Activated T-helper 2 cell treated with anti-CD3 and anti-CD28 coated beads, Interferon-gamma antibody, Interleukin-2, Interleukin-4, amounts not matched to agents 10 μg/mL and 5 μg/mL and 100 μg/mL, durations not matched to agents 14 hours and 24 hours and 36 hours (primary cell): Measurements from ENCODE around the gene ARHGAP27. TPM values are rescaled to one million over a fixed set of nuclear protein-coding genes. Genes with fewer than 3 reads are reported as not detected.
"Not testable (repeated sequence)": the region's sequence is repeated elsewhere in the genome, so short reads cannot be mapped to it uniquely, and the experiment has no call there.

ENCODE experiments used
- DNase-seq: peaks from one replicate; pipeline ENCODE4 v3.0.0; 2021; ENCODE audit warnings: low spot score
- H3K27ac Mint-ChIP-seq: one replicate; pipeline ENCODE4 v1.8.0; 2021; ENCODE audit warnings: mixed read lengths
- H3K27me3 Mint-ChIP-seq: one replicate; pipeline ENCODE4 v1.8.0; 2021; ENCODE audit warnings: low read depth, mixed read lengths
- H3K36me3 Mint-ChIP-seq: one replicate; pipeline ENCODE4 v1.8.0; 2021; ENCODE audit warnings: low read depth, mixed read lengths
- H3K4me1 Mint-ChIP-seq: one replicate; pipeline ENCODE4 v1.8.0; 2021; ENCODE audit warnings: low read depth, mixed read lengths
- H3K4me3 Mint-ChIP-seq: one replicate; pipeline ENCODE4 v1.8.0; 2021; ENCODE audit warnings: low read depth, mild to moderate bottlenecking, moderate library complexity, mixed read lengths
- H3K9me3 Mint-ChIP-seq: one replicate; pipeline ENCODE4 v1.8.0; 2021; ENCODE audit warnings: mixed read lengths
- intact Hi-C: fragments of 100-400 bp; cut with micrococcal nuclease; formaldehyde crosslinking; loops from one replicate; pipeline ENCODE4 v1.15.1; 2023
- total RNA-seq: library from RNA; stranded (reverse); gene quantifications from 2 replicates; pipeline ENCODE4 v1.2.3, GENCODE V29; 2022

The ARHGAP27 gene, protein sequence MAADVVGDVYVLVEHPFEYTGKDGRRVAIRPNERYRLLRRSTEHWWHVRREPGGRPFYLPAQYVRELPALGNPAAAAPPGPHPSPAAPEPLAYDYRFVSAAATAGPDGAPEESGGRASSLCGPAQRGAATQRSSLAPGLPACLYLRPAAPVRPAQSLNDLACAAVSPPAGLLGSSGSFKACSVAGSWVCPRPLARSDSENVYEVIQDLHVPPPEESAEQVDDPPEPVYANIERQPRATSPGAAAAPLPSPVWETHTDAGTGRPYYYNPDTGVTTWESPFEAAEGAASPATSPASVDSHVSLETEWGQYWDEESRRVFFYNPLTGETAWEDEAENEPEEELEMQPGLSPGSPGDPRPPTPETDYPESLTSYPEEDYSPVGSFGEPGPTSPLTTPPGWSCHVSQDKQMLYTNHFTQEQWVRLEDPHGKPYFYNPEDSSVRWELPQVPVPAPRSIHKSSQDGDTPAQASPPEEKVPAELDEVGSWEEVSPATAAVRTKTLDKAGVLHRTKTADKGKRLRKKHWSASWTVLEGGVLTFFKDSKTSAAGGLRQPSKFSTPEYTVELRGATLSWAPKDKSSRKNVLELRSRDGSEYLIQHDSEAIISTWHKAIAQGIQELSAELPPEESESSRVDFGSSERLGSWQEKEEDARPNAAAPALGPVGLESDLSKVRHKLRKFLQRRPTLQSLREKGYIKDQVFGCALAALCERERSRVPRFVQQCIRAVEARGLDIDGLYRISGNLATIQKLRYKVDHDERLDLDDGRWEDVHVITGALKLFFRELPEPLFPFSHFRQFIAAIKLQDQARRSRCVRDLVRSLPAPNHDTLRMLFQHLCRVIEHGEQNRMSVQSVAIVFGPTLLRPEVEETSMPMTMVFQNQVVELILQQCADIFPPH
- total RNA-seq, result 50.7 and 58.0 TPM in 2 replicates

DNA sequence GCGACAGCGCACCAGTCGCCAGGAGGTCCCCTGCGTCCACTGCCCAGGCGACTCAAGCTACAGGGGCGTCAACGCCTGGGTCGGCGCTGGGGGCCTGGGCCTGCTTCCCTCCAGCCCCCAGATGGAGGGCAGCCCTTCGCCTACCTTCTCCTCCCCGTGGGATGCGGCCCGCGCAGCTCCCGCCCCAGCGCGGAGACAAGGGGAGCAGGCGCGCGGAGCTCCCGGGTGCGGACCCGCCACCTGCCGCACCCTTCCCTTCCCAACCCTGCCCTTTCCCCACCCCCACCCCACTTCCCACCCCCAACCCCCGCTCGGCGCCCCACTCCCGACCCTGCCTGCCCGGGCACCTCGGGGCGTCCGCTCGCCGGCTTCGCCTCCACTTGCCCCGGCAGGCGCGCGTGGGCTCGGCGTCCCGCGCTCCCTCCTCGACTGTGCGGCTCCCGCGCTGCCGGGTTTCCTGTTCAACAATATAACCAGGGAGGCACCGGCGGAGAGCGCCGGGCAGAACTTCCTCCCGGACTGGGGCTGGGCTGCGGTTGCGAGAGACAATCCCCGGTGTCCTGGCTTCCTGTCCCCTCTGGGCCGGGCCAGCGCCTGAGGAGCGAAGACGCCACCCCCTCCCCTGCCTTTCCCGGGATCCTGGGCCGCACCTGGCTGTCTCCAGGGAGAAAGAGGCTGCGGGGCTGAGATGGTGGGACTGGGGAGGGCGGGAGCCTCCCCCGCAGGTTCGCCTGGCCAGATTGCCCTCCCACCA, at the start of gene ARHGAP27:
Gene ARHGAP27, minus strand, starts transcription at position 466 of the 754 bp plus-strand sequence. CDS start 2,591 bp downstream, outside the sequence.
- no peak for DNase-seq
- peaks cover 22% of the 10 kb centered on the region for H3K4me1 Mint-ChIP-seq
- intact Hi-C loops, result no loop called here
- no peaks in the 10 kb centered on the region for H3K36me3 Mint-ChIP-seq
- H3K27ac Mint-ChIP-seq, result no peak within 1 kb of the TSS
- no peaks in the 10 kb centered on the region for H3K27me3 Mint-ChIP-seq
- H3K9me3 Mint-ChIP-seq, result no peaks in the 10 kb centered on the region
- H3K4me3 Mint-ChIP-seq, result peak within 1 kb of the TSS; percentile 77

DNA sequence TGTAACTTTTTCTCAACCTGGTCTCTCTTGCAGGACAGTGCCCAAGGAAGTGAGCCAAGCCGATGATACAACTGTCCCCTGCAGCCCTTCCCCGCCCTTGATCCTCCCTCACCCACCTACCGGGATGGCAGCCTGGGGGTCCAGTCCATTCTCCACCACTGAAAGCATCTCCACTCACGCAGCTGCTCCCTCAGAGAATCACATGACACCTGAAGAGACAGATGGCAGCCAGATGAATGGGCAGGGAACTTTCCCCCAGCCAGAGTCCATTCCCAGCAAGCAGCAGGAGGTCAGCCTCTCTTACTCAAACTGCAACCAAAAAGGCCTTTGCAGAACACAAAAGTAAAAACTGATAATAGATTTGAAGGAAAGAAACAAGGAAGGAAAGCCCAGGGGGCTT, 49.6 kb upstream of the ARHGAP27 start:
- H3K27me3 Mint-ChIP-seq, H3K4me1 Mint-ChIP-seq, intact Hi-C loops, H3K27ac Mint-ChIP-seq, H3K9me3 Mint-ChIP-seq, H3K4me3 Mint-ChIP-seq, DNase-seq: not testable (repeated sequence)
- peaks cover 13% of the 10 kb centered on the region for H3K36me3 Mint-ChIP-seq

DNA sequence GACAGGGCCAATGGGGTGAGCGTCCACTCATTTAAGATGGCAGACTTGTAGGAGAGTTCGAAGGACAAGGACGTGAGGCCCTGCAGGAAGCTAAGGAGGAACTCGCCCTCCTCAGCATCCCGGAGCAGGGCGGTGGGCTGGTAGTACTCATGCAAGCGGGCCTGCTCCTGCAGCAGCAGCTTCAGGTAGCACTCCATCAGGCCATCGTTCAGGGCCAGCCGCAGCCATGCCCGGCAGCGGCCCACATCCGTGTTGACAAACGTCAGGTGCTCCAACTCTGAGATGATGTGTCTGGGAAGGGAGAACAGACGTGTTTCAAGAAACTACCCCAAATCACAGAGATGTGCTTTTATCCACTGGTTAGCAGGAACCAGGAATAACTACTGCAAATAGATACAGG, 42.8 kb upstream of the ARHGAP27 start:
- DNase-seq, H3K9me3 Mint-ChIP-seq, intact Hi-C loops, H3K27ac Mint-ChIP-seq, H3K27me3 Mint-ChIP-seq, H3K4me3 Mint-ChIP-seq, H3K4me1 Mint-ChIP-seq: not testable (repeated sequence)
- peaks cover 28% of the 10 kb centered on the region for H3K36me3 Mint-ChIP-seq

- H3K36me3 Mint-ChIP-seq, result peaks cover 23% of the 10 kb centered on the region
- H3K27ac Mint-ChIP-seq, intact Hi-C loops, H3K4me1 Mint-ChIP-seq, DNase-seq, H3K27me3 Mint-ChIP-seq, H3K4me3 Mint-ChIP-seq, H3K9me3 Mint-ChIP-seq: not testable (repeated sequence)
These were observed 39.6 kb upstream of the ARHGAP27 start for GRCh38 chr17:45472249-45472648.

GRCh38 chr17:45469204-45469563, 36.5 kb upstream of the ARHGAP27 start:
- H3K27me3 Mint-ChIP-seq, H3K9me3 Mint-ChIP-seq, DNase-seq, H3K4me3 Mint-ChIP-seq, intact Hi-C loops, H3K27ac Mint-ChIP-seq, H3K4me1 Mint-ChIP-seq: not testable (repeated sequence)
- H3K36me3 Mint-ChIP-seq, result peaks cover 15% of the 10 kb centered on the region

GRCh38 chr17:45468293-45469203, 35.9 kb upstream of the ARHGAP27 start:
- H3K9me3 Mint-ChIP-seq, H3K4me3 Mint-ChIP-seq, H3K27ac Mint-ChIP-seq, H3K27me3 Mint-ChIP-seq, DNase-seq, H3K4me1 Mint-ChIP-seq, intact Hi-C loops: not testable (repeated sequence)
- H3K36me3 Mint-ChIP-seq, result peaks cover 12% of the 10 kb centered on the region

DNA sequence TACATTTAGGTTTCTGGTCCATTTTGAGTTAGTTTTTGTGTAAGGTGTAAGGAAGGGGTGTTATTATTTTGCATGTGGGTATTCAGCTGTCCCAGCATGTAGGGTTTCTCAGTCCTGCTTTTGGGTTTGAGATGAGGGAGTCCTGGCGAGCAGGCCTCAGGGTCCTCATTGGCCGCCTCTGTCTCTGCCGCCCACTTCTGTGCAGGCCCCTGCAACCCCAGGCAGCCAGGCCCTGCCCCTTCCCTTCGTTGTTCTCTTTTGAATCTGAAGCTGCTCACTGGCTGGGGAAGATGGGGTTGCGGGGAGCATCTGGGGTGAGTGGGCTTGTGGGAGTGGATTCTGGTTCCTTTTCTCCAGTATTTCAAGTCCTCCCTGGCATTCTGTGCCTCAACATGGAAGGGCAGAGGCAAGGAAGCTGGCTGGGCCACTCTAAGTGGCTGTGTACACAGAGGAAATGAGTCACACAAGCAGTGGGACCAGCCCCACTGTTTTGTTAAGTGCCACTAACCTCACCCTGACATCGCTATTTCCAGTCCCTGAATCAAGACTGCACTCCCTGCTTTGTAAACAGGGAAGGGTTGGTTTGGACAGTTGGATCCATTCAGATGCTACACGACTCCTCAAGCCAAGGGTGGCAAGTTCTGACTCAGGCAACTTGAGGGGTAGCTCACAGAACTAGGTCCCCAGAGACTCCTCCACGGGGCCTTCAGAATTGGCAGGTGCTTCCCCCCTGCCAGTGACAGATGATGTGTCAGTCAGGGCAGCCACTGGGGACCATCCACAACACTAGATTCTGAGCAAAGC, 29.1 kb upstream of the ARHGAP27 start:
- intact Hi-C loops, H3K4me3 Mint-ChIP-seq, H3K27me3 Mint-ChIP-seq, DNase-seq, H3K9me3 Mint-ChIP-seq: not testable (repeated sequence)
- Mint-ChIP-seq H3K27ac (peak overlapping the region; percentile 83), H3K36me3 (peaks cover 12% of the 10 kb centered on the region), H3K4me1 (peaks cover 11% of the 10 kb centered on the region)

DNA sequence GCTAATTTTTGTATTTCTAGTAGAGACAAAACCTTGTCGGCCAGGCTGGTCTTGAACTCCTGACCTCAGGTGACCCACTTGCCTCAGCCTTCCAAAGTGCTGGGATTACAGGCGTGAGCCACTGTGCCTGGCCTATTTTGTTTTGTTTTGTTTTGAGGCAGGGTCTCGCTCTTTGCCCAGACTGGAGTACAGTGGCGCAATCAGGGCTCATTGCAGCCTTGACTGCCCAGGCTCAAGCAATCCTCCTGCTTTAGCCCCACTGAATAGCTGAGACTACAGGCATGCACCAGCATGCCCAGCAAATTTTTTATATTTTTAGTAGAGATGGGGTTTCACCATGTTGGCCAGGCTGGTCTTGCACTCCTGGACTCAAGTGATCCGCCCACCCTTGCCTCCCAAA, 27.8 kb upstream of the ARHGAP27 start:
- intact Hi-C loops, H3K27me3 Mint-ChIP-seq, H3K27ac Mint-ChIP-seq, H3K4me3 Mint-ChIP-seq, H3K9me3 Mint-ChIP-seq, DNase-seq: not testable (repeated sequence)
- peaks cover 11% of the 10 kb centered on the region for H3K4me1 Mint-ChIP-seq
- peaks cover 25% of the 10 kb centered on the region for H3K36me3 Mint-ChIP-seq

- H3K4me3 Mint-ChIP-seq, DNase-seq, H3K27ac Mint-ChIP-seq, H3K27me3 Mint-ChIP-seq, H3K4me1 Mint-ChIP-seq, intact Hi-C loops, H3K9me3 Mint-ChIP-seq: not testable (repeated sequence)
- peaks cover 27% of the 10 kb centered on the region for H3K36me3 Mint-ChIP-seq
These were observed 21.7 kb upstream of the ARHGAP27 start for GRCh38 chr17:45454341-45454740.

GRCh38 chr17:45453731-45454130, 21.1 kb upstream of the ARHGAP27 start:
- DNase-seq, H3K9me3 Mint-ChIP-seq, H3K4me1 Mint-ChIP-seq, H3K27ac Mint-ChIP-seq, intact Hi-C loops, H3K27me3 Mint-ChIP-seq, H3K4me3 Mint-ChIP-seq: not testable (repeated sequence)
- H3K36me3 Mint-ChIP-seq, result peaks cover 30% of the 10 kb centered on the region

DNA sequence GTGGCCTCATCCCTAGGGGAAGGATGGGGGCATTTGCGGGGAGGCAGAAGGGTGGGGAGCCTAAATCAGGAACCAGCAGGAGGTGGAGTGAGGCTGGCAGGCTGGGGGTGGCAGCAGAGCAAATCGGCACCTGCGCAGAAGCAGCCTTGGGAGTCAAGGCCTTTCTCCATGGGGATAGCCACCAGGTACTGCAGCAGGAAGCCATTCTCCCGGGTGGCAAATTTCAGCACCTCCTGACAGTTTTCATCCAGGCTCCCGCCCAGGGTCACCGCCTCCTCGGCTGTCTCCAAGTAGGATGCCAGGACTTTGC, 20.5 kb upstream of the ARHGAP27 start:
- intact Hi-C loops, DNase-seq: not testable (repeated sequence)
- peaks cover 30% of the 10 kb centered on the region for H3K36me3 Mint-ChIP-seq

More for the DNA sequence above, 20.5 kb upstream of the ARHGAP27 start:
- not testable (repeated sequence) for H3K4me3 Mint-ChIP-seq, H3K27me3 Mint-ChIP-seq, H3K27ac Mint-ChIP-seq, H3K9me3 Mint-ChIP-seq, H3K4me1 Mint-ChIP-seq
